ENCODE measurements around the gene ST3GAL3.

- TF ChIP-seq, protein P1, sequence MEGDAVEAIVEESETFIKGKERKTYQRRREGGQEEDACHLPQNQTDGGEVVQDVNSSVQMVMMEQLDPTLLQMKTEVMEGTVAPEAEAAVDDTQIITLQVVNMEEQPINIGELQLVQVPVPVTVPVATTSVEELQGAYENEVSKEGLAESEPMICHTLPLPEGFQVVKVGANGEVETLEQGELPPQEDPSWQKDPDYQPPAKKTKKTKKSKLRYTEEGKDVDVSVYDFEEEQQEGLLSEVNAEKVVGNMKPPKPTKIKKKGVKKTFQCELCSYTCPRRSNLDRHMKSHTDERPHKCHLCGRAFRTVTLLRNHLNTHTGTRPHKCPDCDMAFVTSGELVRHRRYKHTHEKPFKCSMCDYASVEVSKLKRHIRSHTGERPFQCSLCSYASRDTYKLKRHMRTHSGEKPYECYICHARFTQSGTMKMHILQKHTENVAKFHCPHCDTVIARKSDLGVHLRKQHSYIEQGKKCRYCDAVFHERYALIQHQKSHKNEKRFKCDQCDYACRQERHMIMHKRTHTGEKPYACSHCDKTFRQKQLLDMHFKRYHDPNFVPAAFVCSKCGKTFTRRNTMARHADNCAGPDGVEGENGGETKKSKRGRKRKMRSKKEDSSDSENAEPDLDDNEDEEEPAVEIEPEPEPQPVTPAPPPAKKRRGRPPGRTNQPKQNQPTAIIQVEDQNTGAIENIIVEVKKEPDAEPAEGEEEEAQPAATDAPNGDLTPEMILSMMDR (IDR thresholded peaks at IDR 0.05): no peak
- TF ChIP-seq POLR2A (IDR thresholded peaks at IDR 0.05): no peak
These were observed 19.8 kb upstream of the ST3GAL3 start for GRCh38 chr1:43687301-43688108.
